GM12878 (cell line): ENCODE results near the gene TTLL11. TPM values are rescaled to one million over a fixed set of nuclear protein-coding genes. Genes with fewer than 3 reads are reported as not detected.

ENCODE experiments used
- IKZF1 ChIP-seq: fragments of 450-650 bp; conservative IDR thresholded peaks from 2 replicates; pipeline ENCODE4 v1.6.1; 2017; ENCODE audit warnings: antibody characterized with exemption, mild to moderate bottlenecking
- IKZF2 ChIP-seq, 2 experiments: fragments of 450-650 bp; IDR thresholded peaks; 2 replicates each; pipeline ENCODE4 v1.6.1; 2017; ENCODE audit warnings: mild to moderate bottlenecking in 2 of 2, moderate library complexity in 2 of 2
- SKIL ChIP-seq: fragments of 450-650 bp; IDR thresholded peaks from 2 replicates; pipeline ENCODE4 v1.6.1; 2017; ENCODE audit warnings: mild to moderate bottlenecking, low read depth, inconsistent platforms; ENCODE audit not compliant: poor library complexity, severe bottlenecking
- ZSCAN29 ChIP-seq: fragments of 450-650 bp; IDR thresholded peaks from 2 replicates; pipeline ENCODE4 v1.6.1; 2017; ENCODE audit warnings: mild to moderate bottlenecking, moderate library complexity
- polyA plus RNA-seq, 11 experiments: library from polyadenylated mRNA; depleted of rRNA in 4 of 11; unstranded in 6 of 11; stranded (reverse) in 5 of 11; fragments of >200 nt; fragmentation: Nextera tagmentation in 4 of 11; fragmentation: Illumina TruSeq in 1 of 11; extraction: Ambion mirVana in 4 of 11; extraction: Trizol in 1 of 11; gene quantifications; 1 replicate in 1 of 11; 2 replicates in 10 of 11; pipeline versions ENCODE4 v1.2.1 to v1.2.3, GENCODE V29; 2011 to 2016; ENCODE audit warnings: inconsistent platforms in 2 of 11, missing spikeins in 2 of 11, low read depth in 1 of 11
- total RNA-seq, 4 experiments: library from RNA; depleted of rRNA in 3 of 4; stranded (reverse); fragments of >200 nt in 3 of 4; fragmentation: Illumina TruSeq in 1 of 4; extraction: Trizol in 1 of 4; gene quantifications; 2 replicates each; pipeline versions ENCODE4 v1.2.1 to v1.2.3, GENCODE V29; 2013 to 2021
- TF ChIP-seq, protein P1 (sequence below): IDR thresholded peaks from 2 replicates; pipeline ENCODE4 v1.6.1; 2012; ENCODE audit warnings: low read length, inconsistent platforms
- TF ChIP-seq, protein P2 (sequence below): fragments of 450-650 bp; formaldehyde crosslinking; IDR thresholded peaks from 2 replicates; pipeline ENCODE4 v1.4.0; 2020; ENCODE audit warnings: mild to moderate bottlenecking, moderate library complexity
- TF ChIP-seq, protein P3 (sequence below): IDR thresholded peaks from 2 replicates; pipeline ENCODE4 v1.6.1; 2012; ENCODE audit warnings: low read depth, low read length, improper control_type of control experiment

TTLL11 gene
- total and polyA plus RNA-seq, 10 of the 15 experiments (the other 5 are each of a cell fraction or from before 2014, with no cell fraction given), result 1.2 to 3.7 (median 2.9) TPM

DNA sequence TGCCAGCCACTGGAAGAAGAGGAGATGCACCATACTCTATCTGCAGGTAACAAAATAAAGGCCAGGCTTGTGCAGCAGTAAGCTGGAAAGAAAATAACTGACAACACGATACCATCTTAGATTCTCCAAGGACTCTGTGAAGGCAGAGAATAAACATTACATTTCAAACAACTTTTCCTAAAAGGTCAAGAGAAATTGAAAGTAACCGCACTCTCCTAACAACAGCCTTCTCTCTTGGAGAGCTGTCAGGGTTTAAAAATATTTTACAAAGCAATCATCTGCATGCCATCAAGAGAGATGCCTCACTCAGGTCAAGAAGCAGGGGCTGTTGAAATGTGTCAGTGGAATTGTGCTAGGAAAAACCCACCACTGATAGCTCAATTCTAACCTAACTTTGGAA lies 13.5 kb upstream of the TTLL11 start (continued):
- TF ChIP-seq, protein P1, sequence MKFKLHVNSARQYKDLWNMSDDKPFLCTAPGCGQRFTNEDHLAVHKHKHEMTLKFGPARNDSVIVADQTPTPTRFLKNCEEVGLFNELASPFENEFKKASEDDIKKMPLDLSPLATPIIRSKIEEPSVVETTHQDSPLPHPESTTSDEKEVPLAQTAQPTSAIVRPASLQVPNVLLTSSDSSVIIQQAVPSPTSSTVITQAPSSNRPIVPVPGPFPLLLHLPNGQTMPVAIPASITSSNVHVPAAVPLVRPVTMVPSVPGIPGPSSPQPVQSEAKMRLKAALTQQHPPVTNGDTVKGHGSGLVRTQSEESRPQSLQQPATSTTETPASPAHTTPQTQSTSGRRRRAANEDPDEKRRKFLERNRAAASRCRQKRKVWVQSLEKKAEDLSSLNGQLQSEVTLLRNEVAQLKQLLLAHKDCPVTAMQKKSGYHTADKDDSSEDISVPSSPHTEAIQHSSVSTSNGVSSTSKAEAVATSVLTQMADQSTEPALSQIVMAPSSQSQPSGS, result no peak
- TF ChIP-seq IKZF2 (IDR thresholded peaks at IDR 0.05) (no peak), SKIL (no peak), ZSCAN29 (no peak), IKZF1 (no peak)
- TF ChIP-seq, protein P2, sequence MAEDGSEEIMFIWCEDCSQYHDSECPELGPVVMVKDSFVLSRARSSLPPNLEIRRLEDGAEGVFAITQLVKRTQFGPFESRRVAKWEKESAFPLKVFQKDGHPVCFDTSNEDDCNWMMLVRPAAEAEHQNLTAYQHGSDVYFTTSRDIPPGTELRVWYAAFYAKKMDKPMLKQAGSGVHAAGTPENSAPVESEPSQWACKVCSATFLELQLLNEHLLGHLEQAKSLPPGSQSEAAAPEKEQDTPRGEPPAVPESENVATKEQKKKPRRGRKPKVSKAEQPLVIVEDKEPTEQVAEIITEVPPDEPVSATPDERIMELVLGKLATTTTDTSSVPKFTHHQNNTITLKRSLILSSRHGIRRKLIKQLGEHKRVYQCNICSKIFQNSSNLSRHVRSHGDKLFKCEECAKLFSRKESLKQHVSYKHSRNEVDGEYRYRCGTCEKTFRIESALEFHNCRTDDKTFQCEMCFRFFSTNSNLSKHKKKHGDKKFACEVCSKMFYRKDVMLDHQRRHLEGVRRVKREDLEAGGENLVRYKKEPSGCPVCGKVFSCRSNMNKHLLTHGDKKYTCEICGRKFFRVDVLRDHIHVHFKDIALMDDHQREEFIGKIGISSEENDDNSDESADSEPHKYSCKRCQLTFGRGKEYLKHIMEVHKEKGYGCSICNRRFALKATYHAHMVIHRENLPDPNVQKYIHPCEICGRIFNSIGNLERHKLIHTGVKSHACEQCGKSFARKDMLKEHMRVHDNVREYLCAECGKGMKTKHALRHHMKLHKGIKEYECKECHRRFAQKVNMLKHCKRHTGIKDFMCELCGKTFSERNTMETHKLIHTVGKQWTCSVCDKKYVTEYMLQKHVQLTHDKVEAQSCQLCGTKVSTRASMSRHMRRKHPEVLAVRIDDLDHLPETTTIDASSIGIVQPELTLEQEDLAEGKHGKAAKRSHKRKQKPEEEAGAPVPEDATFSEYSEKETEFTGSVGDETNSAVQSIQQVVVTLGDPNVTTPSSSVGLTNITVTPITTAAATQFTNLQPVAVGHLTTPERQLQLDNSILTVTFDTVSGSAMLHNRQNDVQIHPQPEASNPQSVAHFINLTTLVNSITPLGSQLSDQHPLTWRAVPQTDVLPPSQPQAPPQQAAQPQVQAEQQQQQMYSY (CRISPR knock-in tag), result no peak
- TF ChIP-seq, protein P3, sequence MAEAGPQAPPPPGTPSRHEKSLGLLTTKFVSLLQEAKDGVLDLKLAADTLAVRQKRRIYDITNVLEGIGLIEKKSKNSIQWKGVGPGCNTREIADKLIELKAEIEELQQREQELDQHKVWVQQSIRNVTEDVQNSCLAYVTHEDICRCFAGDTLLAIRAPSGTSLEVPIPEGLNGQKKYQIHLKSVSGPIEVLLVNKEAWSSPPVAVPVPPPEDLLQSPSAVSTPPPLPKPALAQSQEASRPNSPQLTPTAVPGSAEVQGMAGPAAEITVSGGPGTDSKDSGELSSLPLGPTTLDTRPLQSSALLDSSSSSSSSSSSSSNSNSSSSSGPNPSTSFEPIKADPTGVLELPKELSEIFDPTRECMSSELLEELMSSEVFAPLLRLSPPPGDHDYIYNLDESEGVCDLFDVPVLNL, result no peak
